HG03457 (cell line): ENCODE measurements around the gene ERP44.
"Not testable (repeated sequence)": the region's sequence is repeated elsewhere in the genome, so short reads cannot be mapped to it uniquely, and the experiment has no call there.

Source experiments
- ATAC-seq: cut with Tn5 transposase; IDR thresholded peaks from one replicate; pipeline ENCODE4 v1.9.1; 2021; ENCODE audit warnings: moderate number of reproducible peaks; ENCODE audit not compliant: unreplicated experiment

ERP44 gene

DNA sequence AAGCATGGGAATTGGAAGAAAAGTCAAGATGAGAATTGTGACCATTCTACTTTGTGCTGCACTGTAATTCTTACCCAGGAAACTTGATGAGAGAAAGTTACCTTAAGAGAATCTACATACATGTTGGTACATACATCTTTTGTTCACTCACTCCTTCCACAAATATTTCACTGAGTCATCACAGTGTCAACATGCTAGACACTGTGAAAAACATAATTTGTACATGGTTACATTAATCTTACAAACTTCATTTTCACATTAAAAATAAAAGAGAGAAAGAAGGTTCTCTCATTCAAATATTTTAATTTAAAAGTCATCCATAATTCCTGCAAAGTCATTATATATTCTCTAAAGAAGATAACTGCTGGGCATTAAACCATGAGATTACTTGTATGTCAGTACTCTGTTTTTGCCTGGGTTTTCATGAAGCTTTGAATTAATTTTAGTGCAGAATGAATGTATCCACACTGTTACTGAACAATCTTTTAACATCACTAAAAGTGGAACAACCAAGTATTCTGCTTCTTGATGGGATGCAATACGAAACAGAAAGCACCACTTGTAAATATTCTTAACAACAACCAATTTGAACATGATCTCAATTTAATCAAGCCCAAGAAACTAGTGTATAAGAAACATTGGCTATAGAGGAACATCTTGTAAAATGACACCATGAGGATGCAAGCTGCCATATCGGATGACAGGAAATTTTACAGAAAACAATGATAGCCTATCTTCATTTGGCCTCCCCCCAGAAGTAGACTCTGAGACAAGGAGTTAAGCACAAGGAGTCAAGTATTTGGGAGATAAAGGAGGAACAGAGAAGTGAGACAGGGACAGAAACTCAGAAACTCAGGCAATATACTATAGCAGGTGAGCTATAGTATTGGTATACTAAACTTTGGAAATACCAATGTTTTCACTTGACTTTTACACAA is 28.4 kb downstream of the ERP44 start:
- ATAC-seq = no peak

DNA sequence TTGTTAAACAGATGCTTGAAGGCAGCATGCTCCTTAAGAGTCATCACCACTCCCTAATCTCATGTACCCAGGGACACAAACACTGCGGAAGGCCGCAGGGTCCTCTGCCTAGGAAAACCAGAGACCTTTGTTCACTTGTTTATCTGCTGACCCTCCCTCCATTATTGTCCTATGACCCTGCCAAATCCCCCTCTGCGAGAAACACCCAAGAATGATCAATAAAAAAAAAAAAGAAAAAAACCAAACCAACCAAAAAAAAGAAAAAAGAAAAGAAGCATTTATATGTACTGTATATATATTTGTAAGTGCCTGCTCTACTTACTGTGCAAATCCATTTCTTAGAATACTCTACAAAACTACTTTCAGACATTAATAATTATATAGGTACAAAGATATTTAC is 29.7 kb downstream of the ERP44 start:
- ATAC-seq = not testable (repeated sequence)

DNA sequence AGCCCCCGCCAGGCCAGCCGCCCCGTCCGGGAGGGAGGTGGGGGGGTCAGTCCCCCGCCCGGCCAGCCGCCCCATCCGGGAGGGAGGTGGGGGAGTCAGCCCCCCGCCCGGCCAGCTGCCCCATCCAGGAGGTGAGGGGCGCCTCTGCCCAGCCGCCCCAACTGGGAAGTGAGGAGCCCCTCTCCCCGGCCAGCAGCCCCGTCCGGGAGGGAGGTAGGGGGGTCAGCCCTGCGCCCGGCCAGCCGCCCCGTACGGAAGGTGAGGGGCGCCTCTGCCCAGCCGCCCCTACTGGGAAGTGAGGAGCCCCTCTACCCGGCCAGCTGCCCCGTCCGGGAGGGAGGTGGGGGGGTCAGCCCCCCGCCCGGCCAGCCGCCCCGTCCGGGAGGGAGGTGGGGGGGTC is 30.8 kb downstream of the ERP44 start:
- not testable (repeated sequence) for ATAC-seq

DNA sequence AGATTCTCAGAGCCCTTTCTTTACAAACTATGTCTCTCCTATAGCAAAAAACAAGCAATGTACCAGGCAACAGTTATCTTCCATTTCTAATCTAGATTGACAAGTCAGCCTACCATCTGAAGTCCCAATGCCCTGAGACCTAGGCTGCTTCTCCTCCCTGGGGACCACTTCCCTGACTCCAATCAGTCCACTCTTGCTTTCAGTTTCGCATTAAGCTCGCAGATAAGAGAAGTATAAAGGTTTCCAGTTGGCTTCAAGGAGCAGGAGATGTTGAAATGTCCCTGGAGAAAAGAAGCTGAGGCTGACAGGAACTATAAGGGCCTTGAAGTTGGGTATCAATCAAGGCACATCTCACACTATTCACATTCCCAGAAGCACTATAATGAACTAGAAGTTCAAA is 32.3 kb downstream of the ERP44 start:
- ATAC-seq = peak; percentile 82

DNA sequence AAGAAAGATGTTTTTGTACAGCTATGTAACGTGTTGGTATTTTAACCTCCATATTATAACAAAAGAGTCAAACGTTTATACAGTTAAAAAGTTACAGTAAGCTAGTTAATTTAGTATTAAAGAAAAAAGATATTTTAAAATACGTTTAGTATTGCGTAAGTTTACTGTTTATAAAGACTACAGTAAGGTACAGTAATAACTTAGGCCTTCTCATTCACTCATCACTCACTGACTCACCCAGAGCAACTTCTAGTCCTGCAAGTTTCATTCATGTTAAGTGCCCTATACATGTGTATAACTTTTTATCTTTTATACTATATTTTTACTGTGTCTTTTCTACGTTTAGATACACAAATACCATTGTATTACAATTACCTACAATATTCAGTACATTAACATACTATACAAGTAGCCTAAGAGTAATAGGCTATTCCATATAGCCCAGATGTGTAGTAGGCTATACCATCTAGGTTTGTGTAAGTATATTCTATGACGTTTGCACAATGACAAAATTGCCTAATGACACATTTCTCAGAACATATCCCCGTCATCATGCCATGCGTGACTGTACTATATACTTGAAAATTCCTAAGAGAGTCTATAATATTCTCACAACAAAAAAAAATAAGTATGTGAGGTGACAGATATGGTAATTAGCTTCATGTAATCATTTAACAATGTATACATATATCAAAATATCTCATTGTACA is 33.8 kb downstream of the ERP44 start:
- no peak for ATAC-seq

DNA sequence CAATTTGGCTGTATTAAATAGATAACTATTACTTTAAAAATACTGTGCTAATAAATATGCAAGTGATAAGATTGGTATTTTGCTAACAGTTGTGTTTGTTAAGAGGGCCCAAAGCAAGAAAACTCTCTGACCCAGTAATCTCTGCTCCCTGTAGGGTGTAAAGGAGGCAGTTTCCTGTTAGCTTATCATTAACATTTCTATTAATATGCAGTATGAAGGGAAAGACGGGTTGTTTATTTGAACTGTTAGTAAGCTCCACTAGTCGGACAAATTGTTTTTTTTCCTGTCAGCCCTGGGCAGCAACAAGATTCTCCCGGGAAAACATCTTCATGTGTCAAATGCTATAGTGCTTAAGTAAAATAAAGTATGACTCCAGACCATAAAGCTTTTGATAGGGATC is 35.6 kb downstream of the ERP44 start:
- ATAC-seq = no peak

DNA sequence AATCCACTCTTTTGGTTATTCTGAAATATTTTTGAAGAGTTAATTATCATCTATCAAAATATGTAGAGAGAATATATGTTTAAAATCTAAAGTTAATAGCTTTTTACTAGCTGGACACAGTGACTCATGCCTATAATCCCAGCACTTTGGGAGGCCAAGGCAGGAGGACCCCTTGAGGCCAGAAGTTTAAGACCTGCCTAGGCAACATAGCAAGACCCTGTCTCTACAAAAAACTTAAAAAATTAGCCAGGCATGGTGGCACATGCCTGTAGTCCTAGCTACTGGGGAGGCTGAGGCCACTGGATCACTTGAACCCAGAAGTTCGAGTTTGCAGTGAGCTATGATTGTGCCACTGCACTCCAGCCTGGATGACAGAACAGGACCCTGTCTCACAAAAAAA is 36.1 kb downstream of the ERP44 start:
- not testable (repeated sequence) for ATAC-seq

DNA sequence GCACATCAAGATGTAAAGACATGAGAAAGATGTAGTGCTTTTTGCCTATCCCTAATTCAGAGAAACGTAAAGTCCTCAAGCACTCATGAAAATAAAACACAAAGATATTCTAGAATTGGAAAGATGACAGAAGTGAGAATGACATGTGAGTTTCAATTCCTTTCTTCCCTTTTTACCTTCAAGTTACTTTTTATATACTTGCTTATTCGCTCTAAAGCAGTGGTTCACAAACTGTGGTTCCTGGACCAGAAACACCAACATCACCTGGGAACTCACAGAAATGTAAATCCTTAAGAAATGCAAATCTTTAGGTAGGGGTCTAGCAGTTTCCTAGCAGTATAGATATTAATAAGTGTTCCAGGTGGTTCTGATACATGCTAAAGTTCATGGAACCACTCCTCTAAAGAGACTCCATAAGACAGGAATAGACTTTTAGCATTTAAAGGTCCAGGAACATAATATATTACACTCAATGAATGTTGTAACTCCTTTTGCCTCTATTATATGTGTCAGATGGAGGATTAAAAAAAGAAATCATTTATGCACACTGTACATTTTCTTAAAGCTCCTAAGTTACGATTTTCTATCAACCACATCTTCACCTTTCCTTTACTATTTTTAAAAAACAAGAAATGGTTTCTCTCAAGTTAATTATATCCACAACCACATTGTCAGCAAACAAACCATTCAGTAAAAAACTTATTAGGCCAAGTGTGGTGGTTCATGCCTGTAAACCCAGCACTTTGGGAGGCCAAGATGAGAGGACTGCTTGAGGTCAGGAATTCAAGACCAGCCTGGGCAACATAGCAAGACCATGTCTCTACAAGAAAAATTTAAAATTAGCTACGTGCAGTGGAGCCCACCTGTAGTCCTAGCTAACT is 39.9 kb downstream of the ERP44 start:
- peak; percentile 60 for ATAC-seq

DNA sequence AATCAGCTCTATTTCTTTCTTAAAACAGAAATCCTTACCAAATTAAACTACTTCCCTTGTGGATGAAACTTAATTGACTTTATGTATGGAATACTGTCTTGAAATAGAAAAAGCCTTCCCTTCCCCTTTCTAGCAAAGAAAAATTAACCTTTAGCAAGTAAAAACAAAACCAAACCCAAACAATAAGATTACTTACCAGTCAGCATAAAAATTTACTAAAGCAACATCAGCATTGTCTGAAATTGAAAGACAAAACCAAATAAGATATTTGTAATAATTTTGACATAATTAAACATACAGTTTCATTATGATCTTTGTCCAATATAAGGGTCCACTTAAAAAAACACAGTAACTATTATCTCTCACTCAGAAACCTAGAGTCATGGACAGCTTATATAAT is 41.2 kb downstream of the ERP44 start:
- no peak for ATAC-seq

DNA sequence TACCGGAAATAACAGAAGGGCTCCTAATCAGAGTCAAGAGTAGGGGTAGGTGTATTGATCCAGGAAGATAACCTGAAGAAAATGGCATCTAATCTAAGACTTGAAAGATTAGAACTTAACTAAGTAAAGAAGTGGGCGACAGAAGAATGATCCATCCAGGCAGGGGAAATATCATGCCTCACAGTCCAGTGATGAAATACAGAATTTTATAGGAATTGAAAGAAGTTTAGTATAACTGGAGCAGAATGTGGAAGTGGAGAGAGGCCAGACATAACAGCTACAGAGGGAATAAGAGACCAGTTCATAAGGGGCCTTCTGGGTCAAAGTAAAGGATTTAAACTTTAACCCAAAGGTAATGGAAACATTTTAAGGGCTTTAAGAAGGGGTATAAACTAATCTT is 42.2 kb downstream of the ERP44 start:
- ATAC-seq = no peak

DNA sequence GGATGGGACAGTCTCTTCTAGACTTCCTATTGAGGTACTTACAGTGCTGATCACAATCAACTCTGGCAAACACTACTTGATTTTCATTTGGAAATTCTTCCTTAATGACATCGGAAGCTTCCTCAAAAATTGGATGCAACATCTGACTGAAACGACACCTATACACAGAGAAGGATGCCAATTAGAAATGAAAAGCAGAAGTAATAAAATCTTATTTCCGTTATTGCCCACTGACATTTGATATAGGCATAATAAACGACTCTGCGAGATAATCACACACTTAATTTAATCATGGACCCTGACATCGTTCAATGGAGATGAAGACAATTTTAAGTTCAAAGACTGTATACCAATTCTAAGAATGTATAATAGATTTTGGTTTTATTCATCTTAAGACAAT is 46.4 kb downstream of the ERP44 start:
- no peak for ATAC-seq

DNA sequence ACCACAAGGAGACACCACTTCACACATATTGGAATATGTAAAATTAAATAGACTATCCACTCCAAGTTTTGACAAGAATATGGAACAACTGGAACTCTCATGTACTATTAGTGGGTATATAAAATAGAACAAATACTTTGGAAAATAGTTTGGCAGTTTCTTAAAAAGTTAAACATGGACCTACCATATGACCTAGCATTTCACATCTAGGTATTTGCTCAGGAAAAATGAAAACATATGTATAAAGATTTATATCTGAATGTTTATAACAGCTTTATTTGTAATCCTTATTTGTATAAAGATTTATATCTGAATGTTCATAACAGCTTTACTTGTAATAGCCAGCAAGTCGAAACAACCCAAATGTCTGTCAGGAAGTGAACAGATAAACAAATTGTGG is 49.2 kb downstream of the ERP44 start:
- ATAC-seq = no peak

DNA sequence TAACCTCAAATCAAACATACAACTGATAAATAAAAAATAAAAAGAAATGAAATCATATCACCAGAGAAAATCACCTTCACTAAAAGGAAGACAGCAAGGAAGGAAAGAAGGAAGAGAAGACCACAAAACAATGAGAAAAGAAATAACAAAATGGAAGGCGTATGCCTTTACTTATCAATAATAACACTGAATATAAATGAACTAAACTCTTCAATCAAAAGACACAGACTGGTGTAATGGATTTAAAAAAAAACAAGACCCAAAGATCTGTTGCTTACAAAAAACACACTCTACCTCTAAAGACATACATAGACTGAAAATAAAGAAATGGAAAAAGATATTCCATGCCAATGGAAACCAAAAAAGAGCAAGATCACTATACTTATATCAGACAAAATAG is 60.3 kb downstream of the ERP44 start:
- ATAC-seq = no peak

DNA sequence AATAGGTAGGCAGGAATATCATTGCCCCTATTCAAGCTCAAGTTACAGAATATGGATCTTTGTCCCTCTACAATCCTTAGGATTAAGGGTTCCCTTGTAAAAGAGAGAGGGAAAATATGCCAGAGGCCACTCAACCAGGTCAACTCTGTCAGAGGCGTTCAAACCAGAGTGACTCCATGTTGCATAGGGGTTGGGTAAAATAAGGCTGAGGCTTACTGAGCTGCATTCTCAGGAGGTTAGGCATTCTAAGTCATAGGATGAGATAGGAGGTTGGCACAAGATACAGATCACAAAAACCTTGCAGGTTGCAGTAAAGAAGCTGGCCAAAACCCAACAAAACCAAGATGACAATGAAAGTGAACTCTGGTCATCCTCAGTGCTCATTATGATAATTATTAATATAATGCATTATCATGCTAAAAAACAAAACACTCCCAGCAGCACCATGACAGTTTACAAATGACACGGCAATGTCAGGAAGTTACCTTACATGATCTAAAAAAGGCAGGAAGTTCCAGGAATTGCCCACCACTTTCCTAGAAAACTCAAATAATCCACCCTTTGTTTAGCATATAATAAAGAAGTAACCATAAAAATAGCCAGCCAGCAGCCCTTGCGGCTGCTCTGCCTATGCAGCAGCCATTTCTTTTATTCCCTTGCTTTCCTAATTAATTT is 64.8 kb downstream of the ERP44 start:
- ATAC-seq = no peak

DNA sequence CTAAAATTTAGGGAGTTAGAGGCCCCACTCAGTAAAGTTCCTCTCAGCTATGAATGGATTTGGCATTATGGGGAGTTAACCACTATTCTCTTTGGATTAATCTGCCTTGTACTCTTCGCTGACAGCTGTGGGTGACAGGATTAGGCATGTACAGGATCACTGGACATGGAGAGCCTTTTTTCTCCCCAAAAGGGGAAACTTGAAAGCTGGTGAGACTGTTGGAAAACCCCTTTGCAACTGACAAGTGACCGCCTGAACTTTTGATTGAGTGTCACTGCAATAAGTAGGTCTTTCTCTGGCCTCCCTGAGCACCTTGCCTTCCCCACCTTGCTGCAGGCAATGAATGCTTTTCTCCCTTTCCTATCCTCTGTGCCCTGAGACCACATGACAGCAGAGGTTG is 68.3 kb downstream of the ERP44 start:
- ATAC-seq = no peak

DNA sequence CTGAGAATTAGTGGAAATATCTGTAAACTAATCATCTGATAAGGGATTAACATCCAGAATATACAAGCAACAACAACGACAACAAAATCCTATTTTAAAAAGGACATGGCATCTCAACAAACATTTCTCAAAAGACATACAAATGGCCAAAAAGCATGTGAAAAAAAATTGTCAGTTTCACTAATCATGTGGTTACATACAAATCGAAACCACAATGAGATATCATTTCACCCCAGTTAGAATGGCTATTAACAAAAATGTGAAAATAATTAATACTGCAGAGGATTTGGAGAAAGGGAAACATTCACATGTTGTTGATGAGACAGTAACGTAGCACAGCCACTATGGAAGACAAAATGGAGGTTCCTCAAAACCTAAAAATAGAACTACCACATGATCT is 69.5 kb downstream of the ERP44 start:
- ATAC-seq = no peak

DNA sequence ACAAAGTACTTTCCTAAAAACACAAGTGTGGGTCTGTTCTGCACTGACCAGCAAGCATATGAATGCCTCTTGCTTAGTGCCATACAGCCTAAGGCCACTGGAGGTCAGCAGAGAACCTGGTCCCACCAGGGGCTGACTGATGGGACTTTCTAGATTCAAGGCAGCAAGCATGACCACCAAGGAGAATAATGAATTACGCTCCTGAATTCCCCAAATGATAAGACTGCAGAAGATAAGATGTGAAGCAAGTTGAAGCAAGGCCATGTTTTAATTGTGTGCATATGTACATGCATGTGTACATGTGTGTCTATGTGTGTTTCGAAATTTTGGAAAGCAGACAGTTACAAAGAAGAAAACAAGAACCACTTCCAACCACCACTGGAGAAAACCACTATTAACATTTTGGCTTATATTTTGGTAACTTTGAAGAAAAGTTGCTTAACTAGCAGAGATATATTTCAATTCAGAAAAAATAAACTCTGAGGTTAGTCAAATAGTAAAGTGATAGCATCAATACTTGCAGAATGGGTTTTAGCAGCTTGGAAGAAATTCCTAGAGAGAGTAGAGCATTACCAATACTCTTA is 70.5 kb downstream of the ERP44 start:
- peak; percentile 57 for ATAC-seq

DNA sequence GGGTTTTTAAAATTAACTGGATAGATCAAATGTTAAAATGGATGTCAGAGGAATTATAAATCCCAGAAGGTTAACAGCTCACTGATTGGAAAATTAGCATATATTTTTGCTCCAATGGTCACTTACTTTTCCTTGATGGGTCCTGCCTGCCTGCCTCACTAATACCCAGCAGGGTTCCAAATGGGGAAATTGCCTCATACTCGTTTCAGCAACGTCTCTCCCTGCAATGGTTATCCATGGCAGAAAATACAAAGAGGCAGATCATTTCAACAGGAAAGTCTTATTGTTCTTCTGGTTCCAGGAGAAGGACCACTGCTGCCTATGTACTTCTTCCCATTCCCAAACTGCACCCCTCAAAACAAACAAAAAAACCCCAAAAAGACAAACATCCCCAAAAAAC is 71.3 kb downstream of the ERP44 start:
- ATAC-seq = no peak

DNA sequence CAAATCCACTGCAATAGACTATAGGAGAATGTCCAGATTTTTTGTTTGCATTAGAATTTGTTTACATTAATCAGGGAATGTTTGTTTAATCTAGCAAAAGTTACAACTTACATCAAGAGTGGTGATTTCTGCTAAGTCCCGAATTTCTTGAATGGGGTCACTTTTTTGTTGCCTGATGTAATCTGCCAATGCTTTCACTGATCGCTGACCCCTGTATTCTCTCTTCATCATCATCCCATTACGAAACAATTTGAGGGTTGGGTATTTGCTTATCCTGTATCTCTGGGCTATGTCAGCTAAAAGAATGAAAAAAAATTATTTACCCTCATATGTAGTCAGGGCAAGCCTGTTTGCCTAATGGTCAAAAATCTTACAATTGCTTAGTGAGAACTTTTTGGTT is 76.9 kb downstream of the ERP44 start:
- ATAC-seq = no peak

DNA sequence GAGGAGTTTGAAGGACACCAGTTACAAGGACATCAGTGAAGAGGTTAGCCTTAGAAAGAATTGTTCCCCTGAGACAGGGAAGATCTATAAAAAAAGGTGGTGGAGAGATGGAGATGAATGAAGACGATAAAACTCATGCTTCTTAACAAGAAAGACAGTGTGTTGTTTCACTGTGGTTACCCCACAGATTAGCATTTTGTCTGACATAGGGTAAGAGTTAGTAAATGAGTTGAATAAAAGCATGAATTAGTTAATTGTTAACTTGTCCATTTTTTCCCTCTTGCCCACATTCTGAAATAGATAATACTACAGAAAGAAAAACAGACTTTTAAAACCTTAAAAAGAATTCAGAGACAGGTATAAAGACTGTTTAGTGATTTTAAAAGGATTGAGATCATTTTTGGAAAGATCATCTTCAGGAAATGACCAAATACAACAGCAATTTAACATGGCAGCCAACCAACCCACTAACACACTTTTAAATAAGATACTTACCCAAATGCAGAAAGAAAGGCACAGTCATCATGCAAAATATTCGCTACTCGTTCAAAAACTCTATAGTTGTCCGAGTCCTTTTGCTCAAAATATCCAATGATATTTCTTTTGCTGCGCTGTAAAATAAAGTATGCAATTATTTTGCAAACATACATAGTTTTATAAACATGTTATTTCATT is 78.5 kb downstream of the ERP44 start:
- no peak for ATAC-seq
